ENCODE data around the gene SLMAP. TPM values are rescaled to one million over a fixed set of nuclear protein-coding genes. Genes with fewer than 3 reads are reported as not detected.

Gene SLMAP
- total and polyA plus RNA-seq, 9 donors = 39.3 to 63.2 (median 47.6) TPM

DNA sequence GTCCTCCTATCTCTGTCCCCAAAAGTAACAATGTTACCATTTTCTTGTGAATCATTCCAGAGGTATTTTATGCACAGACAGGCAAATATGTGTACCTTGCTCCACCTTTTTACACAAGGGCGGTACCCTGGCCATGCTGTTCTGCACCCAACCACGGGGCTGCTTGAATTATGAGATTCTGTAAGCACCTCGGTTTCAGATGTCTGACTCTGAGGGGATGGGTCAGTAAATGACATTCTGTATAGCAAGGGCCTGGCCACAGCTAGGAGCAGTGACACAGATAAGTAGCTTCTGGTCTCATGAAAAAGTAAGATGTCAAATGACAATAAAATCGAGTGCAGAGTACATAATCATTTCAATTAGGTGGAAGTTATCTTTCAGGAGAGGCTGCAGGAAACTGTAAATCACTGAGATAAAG, 221.7 kb downstream of the SLMAP start:
- Histone ChIP-seq H3K9me3 (replicated peaks; ENCODE audit: control insufficient read depth, low read depth, low read length) (no peaks in the 10 kb centered on the region), H3K4me1 (ENCODE audit: control insufficient read depth, insufficient read depth, low read length) (peaks cover 4% of the 10 kb centered on the region), H3K27me3 (ENCODE audit: control insufficient read depth, insufficient read depth, low read length) (no peaks in the 10 kb centered on the region), H3K4me3 (ENCODE audit: low read length) (no peak overlapping the region), H3K36me3 (ENCODE audit: control insufficient read depth, insufficient read depth, low read length) (no peaks in the 10 kb centered on the region), H3K27ac (ENCODE audit: low read length) (no peak overlapping the region)
- no peak for DNase-seq
- WGBS (ENCODE audit: insufficient coverage) = 41% methylated on average over 3 of the region's 4 CpGs

GRCh38 chr3:57978316-57978715, 222.2 kb downstream of the SLMAP start:
- 90% methylated on average over 2 of the region's 8 CpGs for WGBS (ENCODE audit: insufficient coverage)
- no peaks in the 10 kb centered on the region for H3K27me3 ChIP-seq (ENCODE audit: control insufficient read depth, insufficient read depth, low read length)
- no peaks in the 10 kb centered on the region for H3K36me3 ChIP-seq (ENCODE audit: control insufficient read depth, insufficient read depth, low read length)
- peaks cover 6% of the 10 kb centered on the region for H3K4me1 ChIP-seq (ENCODE audit: control insufficient read depth, insufficient read depth, low read length)
- H3K9me3 ChIP-seq (replicated peaks; ENCODE audit: control insufficient read depth, low read depth, low read length) = no peaks in the 10 kb centered on the region
- DNase-seq = no peak
- H3K4me3 ChIP-seq (ENCODE audit: low read length) = no peak overlapping the region
- no peak overlapping the region for H3K27ac ChIP-seq (ENCODE audit: low read length)

Other genes starting within 250 kb of the SLMAP start
- 0.58 TPM for gene DNAH12, start 212.0 kb upstream of the SLMAP start, total RNA-seq
- under 1 TPM; 0.04 to 0.49 (median 0.26) TPM for gene DNAH12, start 212.0 kb upstream of the SLMAP start, polyA plus RNA-seq (ENCODE audit: insufficient read depth in 1 of 8, insufficient read length in 8 of 8, low replicate concordance in 1 of 8)
- gene PDE12, start 200.0 kb upstream of the SLMAP start, total RNA-seq = 6.6 TPM
- 1 to 10 TPM; 6.1 to 9.7 (median 7.4) TPM for gene PDE12, start 200.0 kb upstream of the SLMAP start, polyA plus RNA-seq (ENCODE audit: insufficient read depth in 1 of 8, insufficient read length in 8 of 8, low replicate concordance in 1 of 8)
- 95.2 TPM for gene ARF4, start 159.0 kb upstream of the SLMAP start, total RNA-seq
- 100 to 1,000 TPM; 148 to 243 (median 161) TPM for gene ARF4, start 159.0 kb upstream of the SLMAP start, polyA plus RNA-seq (ENCODE audit: insufficient read depth in 1 of 8, insufficient read length in 8 of 8, low replicate concordance in 1 of 8)
- gene DENND6A, start 63.2 kb upstream of the SLMAP start, total RNA-seq = 15.0 TPM
- gene DENND6A, start 63.2 kb upstream of the SLMAP start, polyA plus RNA-seq (ENCODE audit: insufficient read depth in 1 of 8, insufficient read length in 8 of 8, low replicate concordance in 1 of 8) = 10 to 100 TPM; 11.5 to 17.7 (median 13.5) TPM

Data from muscle of leg (tissue), 11 donors.